HG03039 (cell line): ENCODE data around the gene SPPL3.

Source experiments
- ATAC-seq: cut with Tn5 transposase; IDR thresholded peaks from one replicate; pipeline ENCODE4 v1.9.1; 2021; ENCODE audit warnings: mild to moderate bottlenecking, moderate library complexity; ENCODE audit not compliant: unreplicated experiment

The SPPL3 gene

GRCh38 chr12:120725659-120726509, 178.3 kb downstream of the SPPL3 start, which contains the start of gene ACADS:
Gene ACADS, plus strand, starts transcription at chr12:120725826. Its CDS starts 60 bp downstream, at chr12:120725886.
- peak; percentile 95 for ATAC-seq

GRCh38 chr12:120725151-120725658, 179.0 kb downstream of the SPPL3 start:
- no peak for ATAC-seq

- no peak for ATAC-seq
These were observed 179.4 kb downstream of the SPPL3 start for GRCh38 chr12:120724720-120725119.

GRCh38 chr12:120722784-120723183, 181.4 kb downstream of the SPPL3 start:
- ATAC-seq = no peak

GRCh38 chr12:120721866-120722265, 182.3 kb downstream of the SPPL3 start:
- no peak for ATAC-seq

- no peak for ATAC-seq
These were observed 183.0 kb downstream of the SPPL3 start for GRCh38 chr12:120720987-120721801.

- ATAC-seq = no peak
These were observed 183.7 kb downstream of the SPPL3 start for GRCh38 chr12:120720234-120720986.

- ATAC-seq = no peak
These were observed 184.5 kb downstream of the SPPL3 start for GRCh38 chr12:120719496-120720233.

- no peak for ATAC-seq
These were observed 185.1 kb downstream of the SPPL3 start for GRCh38 chr12:120719072-120719471.

- ATAC-seq = no peak
These were observed 186.1 kb downstream of the SPPL3 start for GRCh38 chr12:120718055-120718454.

- ATAC-seq = no peak
These were observed 190.2 kb downstream of the SPPL3 start for GRCh38 chr12:120713861-120714482.

GRCh38 chr12:120712610-120713009, 191.5 kb downstream of the SPPL3 start:
- ATAC-seq = no peak
